ENCODE data around the gene CNOT6L.
"Not testable (repeated sequence)": the region's sequence is repeated elsewhere in the genome, so short reads cannot be mapped to it uniquely, and the experiment has no call there.

- not testable (repeated sequence) for TF ChIP-seq USF2 (IDR thresholded peaks at IDR 0.05; ENCODE audit: low read depth, low read length); CTCF (conservative IDR thresholded peaks at IDR 0.05; ENCODE audit: low read depth, low read length); MAFK (IDR thresholded peaks at IDR 0.05; ENCODE audit: low read depth, low read length)
Measured at GRCh38 chr4:77718500-77718899, 100.7 kb downstream of the CNOT6L start.
